GM12874 (cell line): ENCODE results near the gene ANKS4B.

Source experiments
- TF ChIP-seq, protein P1 (sequence below): IDR thresholded peaks from 2 replicates; pipeline ENCODE4 v1.5.1; 2011; ENCODE audit warnings: low read depth, mild to moderate bottlenecking, control low read depth, low read length, moderate library complexity; ENCODE audit not compliant: insufficient read depth

The ANKS4B gene, protein sequence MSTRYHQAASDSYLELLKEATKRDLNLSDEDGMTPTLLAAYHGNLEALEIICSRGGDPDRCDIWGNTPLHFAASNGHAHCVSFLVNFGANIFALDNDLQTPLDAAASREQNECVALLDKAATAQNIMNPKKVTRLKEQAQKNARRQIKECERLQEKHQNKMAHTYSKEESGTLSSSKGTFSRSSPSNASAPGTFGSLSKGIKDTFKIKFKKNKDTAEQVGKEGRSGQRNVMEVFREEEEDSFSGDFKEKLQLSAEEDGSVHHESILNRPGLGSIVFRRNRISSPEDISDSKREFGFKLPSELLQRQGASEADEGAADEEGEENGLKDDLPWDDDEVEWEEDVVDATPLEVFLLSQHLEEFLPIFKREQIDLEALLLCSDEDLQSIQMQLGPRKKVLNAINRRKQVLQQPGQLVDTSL

DNA sequence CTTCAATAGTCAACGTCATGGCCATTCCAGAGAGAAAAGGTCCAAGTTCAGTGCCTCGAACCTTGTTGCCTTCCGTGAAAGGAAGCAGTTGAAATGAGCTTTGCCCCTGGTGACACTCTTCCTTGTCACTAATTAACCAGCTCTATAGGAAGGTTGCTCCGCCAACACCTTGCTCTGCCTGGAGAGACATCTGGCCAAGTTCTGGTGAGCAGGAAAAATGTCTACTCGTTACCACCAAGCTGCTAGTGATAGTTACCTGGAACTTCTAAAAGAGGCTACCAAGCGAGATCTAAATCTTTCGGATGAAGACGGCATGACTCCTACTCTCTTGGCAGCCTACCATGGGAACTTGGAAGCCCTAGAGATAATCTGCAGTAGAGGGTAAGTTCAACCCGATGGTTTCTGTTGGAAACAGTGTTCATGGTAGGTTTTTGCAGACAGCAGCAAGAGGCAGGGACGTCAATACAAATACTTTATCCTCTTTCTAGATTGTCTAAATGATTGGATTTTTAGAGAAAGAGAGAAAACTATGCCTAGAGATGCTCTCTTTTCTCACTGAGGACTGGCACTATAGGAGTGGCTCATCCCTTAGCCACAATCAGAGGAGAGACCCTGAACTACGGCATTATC, at the start of gene ANKS4B:
ANKS4B (plus strand) TSS at position 179 of the 630 bp plus-strand sequence; CDS start at position 218, 39 bp downstream.
- TF ChIP-seq, protein P1, sequence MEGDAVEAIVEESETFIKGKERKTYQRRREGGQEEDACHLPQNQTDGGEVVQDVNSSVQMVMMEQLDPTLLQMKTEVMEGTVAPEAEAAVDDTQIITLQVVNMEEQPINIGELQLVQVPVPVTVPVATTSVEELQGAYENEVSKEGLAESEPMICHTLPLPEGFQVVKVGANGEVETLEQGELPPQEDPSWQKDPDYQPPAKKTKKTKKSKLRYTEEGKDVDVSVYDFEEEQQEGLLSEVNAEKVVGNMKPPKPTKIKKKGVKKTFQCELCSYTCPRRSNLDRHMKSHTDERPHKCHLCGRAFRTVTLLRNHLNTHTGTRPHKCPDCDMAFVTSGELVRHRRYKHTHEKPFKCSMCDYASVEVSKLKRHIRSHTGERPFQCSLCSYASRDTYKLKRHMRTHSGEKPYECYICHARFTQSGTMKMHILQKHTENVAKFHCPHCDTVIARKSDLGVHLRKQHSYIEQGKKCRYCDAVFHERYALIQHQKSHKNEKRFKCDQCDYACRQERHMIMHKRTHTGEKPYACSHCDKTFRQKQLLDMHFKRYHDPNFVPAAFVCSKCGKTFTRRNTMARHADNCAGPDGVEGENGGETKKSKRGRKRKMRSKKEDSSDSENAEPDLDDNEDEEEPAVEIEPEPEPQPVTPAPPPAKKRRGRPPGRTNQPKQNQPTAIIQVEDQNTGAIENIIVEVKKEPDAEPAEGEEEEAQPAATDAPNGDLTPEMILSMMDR: no peak

DNA sequence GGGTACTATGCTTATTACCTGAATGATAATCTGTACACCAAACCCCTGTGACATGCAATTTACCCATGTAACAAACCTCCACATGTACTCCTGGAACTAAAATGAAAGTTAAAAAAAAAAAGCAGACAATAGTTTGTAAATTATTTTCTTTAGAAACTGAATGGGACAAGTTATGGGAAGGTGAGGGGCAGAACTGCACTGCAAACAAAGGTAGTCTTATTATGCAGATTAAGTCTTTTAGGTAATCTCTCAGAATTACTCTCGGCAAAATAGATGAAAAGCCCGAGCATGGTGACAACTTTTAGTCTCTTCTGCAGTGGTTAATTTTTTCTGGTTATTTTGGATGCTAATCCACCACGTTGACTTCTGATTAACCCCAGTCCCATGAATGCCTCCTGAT, 49.5 kb upstream of the ANKS4B start:
- TF ChIP-seq, protein P1: no peak

DNA sequence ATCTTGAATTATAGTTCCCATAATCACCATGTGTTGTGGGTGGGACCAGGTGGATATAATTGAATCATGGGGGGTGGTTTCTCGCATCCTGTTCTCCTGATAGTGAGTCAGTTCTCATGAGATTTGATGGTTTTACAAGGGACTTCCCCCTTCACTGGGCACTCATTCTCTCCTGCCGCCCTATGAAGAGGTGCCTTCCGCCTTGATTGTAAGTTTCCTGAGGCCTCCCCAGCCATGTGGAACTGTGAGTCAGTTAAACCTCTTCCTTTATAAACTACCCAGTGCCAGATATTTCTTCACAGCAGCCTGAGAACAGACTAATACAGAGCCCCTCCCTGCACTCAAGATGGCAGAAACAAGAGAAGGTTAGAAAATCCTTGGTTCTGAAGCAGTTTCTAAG, 48.7 kb upstream of the ANKS4B start:
- TF ChIP-seq, protein P1: no peak

DNA sequence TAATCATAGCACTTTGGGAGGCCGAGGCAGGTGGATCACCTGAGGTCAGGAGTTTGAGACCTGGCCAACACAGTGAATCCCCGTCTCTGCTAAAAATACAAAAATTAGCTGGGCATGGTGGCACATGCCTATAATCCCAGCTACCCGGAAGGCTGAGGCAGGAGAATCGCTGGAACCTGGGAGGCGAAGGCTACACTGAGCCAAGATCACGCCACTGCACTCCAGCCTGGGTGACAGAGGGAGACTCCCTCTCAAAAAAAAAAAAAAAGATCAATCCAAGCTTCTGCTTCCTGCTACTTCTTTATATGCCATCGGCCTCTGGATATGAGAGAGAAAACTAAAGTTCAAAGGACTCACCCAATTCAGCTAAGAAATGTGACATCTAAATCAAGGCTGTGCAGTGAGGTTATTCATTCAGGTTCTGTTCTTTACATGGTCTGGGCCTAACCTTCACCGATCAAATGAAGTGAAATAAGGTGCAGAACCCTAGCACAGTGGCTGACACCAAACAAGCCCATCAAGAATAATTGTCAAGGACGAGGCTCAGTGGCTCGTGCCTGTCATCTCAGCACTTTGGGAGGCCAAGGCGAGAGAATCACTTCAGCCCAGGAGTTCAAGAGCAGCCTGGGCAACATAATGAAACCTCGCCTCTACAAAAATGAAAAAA, 47.7 kb upstream of the ANKS4B start:
- TF ChIP-seq, protein P1: no peak

DNA sequence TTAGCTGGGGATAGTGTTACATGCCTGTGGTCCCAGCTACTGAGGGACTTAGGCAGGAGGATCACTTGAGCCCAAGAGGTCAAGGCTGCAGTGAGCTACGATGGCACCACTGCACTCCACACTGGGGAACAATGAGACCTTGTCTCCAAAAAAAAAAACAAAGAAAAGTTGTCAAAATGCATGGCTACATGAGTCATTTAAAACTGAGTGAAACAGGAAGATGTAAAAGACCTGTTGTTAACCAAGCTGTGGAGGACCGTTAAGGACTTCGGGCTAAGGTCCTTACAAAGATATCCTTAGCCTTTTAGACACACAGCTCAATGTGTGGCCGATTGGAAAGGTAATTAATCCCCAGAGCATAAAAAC, 47.2 kb upstream of the ANKS4B start:
- TF ChIP-seq, protein P1: no peak

DNA sequence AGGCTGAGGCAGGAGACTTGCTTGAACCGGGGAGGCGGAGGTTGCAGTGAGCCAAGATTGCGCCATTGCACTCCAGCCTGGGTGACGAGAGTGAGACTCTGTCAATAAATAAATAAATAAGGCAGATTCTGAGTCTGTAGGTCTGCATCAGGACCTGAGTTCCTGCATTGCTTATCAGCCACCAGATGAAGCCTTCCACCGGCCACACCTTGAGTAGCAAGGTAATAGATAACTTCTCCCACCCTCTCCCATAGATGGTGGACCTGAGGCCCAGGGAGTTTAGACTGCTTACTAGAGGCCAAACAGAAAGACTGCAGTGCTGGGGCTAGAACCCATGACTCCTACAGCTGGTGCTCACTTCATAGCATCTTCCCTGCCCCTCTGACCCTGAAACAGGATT, 44.2 kb upstream of the ANKS4B start:
- TF ChIP-seq, protein P1: no peak

DNA sequence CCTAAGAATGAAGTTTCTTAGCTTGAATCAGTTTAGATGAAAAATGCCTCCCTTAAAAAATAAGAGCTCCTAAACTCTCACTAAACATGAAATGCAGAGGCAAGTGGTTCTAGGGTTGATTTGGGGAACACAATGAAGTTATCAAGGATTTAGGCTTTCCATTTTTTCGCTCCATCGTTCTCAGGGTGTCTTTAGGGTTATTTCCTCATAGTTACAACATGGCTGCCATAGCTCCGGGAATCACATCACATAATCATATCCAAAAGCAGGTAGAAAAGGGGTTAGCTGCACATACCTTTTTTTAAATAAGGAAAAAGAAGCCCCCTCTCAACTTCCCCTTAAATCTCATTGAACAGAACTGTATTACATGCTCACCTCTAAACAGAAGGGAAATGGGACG, 43.5 kb upstream of the ANKS4B start:
- TF ChIP-seq, protein P1: no peak
